GM18505 (cell line): ENCODE results near the gene EGF.
"Not testable (repeated sequence)": the region's sequence is repeated elsewhere in the genome, so short reads cannot be mapped to it uniquely, and the experiment has no call there.

Experiments
- ATAC-seq: cut with Tn5 transposase; IDR thresholded peaks from one replicate; pipeline ENCODE4 v1.9.1; 2021; ENCODE audit not compliant: unreplicated experiment
- POLR2A ChIP-seq: IDR thresholded peaks from 4 replicates; pipeline ENCODE4 v1.6.1; 2011; ENCODE audit warnings: borderline replicate concordance; ENCODE audit not compliant: insufficient read depth, insufficient read length; ENCODE audit errors: extremely low read depth

Gene EGF

GRCh38 chr4:109928327-109929045 lies 15.8 kb downstream of the EGF start:
- TF ChIP-seq POLR2A: no peak
- no peak for ATAC-seq

GRCh38 chr4:109930464-109930863 lies 17.8 kb downstream of the EGF start:
- TF ChIP-seq POLR2A: no peak
- ATAC-seq: no peak

- no peak for TF ChIP-seq POLR2A
- ATAC-seq: no peak
Observed at GRCh38 chr4:109930872-109931271, 18.2 kb downstream of the EGF start.

GRCh38 chr4:109931318-109931717 lies 18.6 kb downstream of the EGF start:
- TF ChIP-seq POLR2A: no peak
- no peak for ATAC-seq

- not testable (repeated sequence) for ATAC-seq
Observed at GRCh38 chr4:109937352-109937751, 24.7 kb downstream of the EGF start.

- ATAC-seq: no peak
- no peak for TF ChIP-seq POLR2A
Observed at GRCh38 chr4:109939190-109939589, 26.5 kb downstream of the EGF start.

- TF ChIP-seq POLR2A: no peak
- ATAC-seq: no peak
Observed at GRCh38 chr4:109942292-109942926, 29.7 kb downstream of the EGF start.

- ATAC-seq: no peak
Observed at GRCh38 chr4:109943745-109944144, 31.1 kb downstream of the EGF start.

GRCh38 chr4:109944591-109944990 lies 31.9 kb downstream of the EGF start:
- TF ChIP-seq POLR2A: no peak
- ATAC-seq: no peak

More at GRCh38 chr4:109943745-109944144, 31.1 kb downstream of the EGF start:
- no peak for TF ChIP-seq POLR2A

GRCh38 chr4:109945056-109945455 lies 32.4 kb downstream of the EGF start:
- no peak for TF ChIP-seq POLR2A
- no peak for ATAC-seq

- TF ChIP-seq POLR2A: no peak
- no peak for ATAC-seq
Observed at GRCh38 chr4:109946120-109946519, 33.4 kb downstream of the EGF start.

GRCh38 chr4:109947457-109947856 lies 34.8 kb downstream of the EGF start:
- ATAC-seq: no peak
- TF ChIP-seq POLR2A: no peak

GRCh38 chr4:109947918-109948317 lies 35.2 kb downstream of the EGF start:
- ATAC-seq: no peak
- TF ChIP-seq POLR2A: no peak

- not testable (repeated sequence) for ATAC-seq
Observed at GRCh38 chr4:109949099-109949718, 36.5 kb downstream of the EGF start.
